Measurements from ENCODE around the gene CD8A.
"Not testable (repeated sequence)": the region's sequence is repeated elsewhere in the genome, so short reads cannot be mapped to it uniquely, and the experiment has no call there.

The CD8A gene

GRCh38 chr2:86775338-86775737 is 15.4 kb downstream of the CD8A start:
- DNase-seq, result no peak

- DNase-seq, result no peak
These were observed 15.9 kb downstream of the CD8A start for GRCh38 chr2:86774862-86775261.

- DNase-seq, result no peak
These were observed 18.1 kb downstream of the CD8A start for GRCh38 chr2:86772611-86773010.

DNA sequence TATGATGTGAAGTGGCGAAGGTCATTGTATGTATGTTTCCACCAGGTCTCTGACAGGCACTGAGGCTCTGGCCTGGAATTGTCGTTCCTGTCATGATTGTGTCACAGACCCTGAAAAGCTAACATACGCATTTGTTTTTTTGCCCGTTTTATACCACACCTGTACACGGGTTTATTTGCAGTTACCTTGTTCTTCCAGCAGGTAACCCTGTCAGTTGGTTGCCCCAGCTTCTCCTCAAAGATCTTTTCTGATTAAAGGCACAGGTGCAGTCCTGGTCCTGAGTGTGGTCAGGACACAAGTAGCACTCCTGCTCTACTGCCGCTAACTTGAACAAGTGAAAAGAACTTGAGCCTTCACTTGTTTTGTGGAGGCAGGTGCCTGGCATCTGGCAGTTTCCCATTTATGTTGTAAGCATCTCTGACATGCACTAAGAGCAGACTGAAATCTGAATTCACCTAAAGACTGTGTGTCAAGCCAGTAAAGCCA is 19.9 kb downstream of the CD8A start:
- no peak for DNase-seq

- no peak for DNase-seq
These were observed 20.9 kb downstream of the CD8A start for GRCh38 chr2:86769838-86770237.

DNA sequence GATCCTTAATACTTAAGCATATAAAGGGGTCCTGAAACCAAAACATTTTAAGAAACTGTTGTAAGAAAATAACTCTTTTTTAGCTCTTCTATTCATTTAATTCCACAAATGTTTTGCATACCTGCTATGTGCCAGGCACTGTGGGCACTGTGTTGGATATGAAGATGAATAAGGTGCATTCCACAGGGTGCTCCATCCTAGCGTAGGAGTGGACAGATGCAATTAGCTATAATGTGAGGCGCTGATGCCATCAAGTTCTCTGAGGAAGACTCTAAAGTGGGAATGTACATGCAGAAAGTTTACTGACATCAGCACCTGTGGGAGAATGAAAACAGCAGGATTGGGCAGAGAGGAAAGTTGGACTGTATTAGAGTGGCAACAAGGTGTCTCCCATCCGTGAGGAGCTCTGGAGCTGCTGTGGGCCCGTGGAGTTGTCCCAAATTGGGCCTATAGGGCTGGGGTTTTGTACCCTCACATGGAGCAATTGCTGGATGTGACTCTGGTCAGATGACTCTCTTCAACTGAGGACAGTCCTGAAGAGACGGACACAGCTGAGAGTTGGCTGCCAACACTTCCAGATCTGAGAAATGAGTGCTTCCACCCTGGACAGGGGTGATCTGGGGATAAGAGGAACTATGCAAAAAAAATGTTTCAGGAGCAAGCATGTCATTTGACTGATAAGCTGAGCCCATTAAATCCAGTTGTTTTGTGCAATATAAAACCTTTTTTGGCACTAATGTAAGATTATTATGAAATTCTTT is 22.3 kb downstream of the CD8A start:
- DNase-seq, result no peak

- DNase-seq, result no peak
These were observed 25.4 kb downstream of the CD8A start for GRCh38 chr2:86765310-86765695.

DNA sequence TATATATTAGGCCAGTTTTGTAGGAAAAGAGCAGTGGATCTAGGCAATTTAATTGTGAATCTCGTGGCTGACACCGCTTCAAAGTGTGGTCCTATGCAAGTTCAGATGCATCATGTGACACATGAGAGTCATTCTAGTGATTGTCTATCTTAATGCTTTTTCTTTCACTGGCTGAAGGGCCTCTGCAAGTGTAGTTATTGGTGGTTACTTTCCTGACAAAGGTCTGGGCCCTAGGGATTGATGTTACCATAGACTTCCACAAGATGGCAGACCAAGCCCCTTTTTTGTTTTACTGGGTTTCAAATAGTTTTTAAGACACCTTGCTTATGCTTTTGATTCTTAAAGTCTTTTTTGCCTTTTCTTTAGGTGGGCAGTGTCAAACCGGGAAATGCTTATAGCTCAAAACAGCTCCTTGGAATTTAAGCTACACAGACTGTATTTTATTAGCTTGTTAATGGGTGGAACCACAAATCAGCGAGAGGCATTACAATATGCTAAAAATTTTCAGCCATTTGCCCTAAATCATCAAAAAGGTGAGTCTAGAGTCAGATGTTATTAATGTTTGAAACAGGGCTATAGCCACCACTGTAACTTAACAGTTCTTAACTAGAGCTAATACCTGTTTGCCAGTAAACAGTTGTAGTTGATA is 25.9 kb downstream of the CD8A start:
- DNase-seq, result no peak

GRCh38 chr2:86760371-86760770 is 30.3 kb downstream of the CD8A start:
- DNase-seq, result no peak

- DNase-seq, result no peak
These were observed 32.3 kb downstream of the CD8A start for GRCh38 chr2:86758405-86758804.

GRCh38 chr2:86753606-86754005 is 37.1 kb downstream of the CD8A start:
- DNase-seq, result no peak

DNA sequence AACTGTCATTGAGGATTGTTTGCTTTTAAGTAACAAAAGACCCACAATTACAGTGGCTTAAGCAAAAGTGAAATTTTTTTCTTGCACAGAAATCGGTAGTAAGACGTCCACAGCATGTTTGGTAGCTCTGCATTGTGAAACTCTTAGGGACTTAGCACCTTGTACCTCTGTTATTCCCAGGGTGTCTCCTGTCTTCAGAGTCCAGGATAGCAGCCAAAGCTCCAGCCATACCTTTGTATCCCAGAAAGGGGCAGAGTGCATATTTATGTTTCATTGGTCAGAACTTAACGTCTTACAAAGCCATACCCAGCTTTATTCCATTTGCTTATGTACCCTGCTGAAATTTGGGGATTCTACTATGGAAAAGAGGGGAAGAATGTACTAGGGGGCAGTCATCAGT is 37.8 kb downstream of the CD8A start:
- DNase-seq, result no peak

DNA sequence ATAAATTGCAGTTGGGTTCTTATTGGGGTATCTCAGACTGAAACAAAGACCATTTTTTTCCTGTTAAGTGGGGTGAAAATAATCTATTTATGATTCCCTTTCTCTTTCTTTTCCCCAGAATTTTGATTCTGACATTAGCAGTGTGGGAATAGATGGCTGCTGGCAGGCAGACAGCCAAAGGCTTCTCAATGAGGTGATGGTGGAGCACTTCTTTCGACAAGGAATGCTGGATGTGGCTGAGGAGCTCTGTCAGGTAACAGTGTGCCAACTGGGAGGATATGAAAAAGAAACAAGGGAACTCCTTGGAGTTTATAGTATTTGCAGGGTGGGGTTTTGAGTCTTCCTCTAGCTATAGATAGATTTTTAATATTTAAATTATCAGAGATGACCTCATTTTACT is 38.9 kb downstream of the CD8A start:
- no peak for DNase-seq

GRCh38 chr2:86750240-86750839 is 40.4 kb downstream of the CD8A start:
- DNase-seq, result no peak

GRCh38 chr2:86747711-86748639 is 42.7 kb downstream of the CD8A start:
- DNase-seq, result no peak

GRCh38 chr2:86746939-86747338 is 43.8 kb downstream of the CD8A start:
- no peak for DNase-seq

DNA sequence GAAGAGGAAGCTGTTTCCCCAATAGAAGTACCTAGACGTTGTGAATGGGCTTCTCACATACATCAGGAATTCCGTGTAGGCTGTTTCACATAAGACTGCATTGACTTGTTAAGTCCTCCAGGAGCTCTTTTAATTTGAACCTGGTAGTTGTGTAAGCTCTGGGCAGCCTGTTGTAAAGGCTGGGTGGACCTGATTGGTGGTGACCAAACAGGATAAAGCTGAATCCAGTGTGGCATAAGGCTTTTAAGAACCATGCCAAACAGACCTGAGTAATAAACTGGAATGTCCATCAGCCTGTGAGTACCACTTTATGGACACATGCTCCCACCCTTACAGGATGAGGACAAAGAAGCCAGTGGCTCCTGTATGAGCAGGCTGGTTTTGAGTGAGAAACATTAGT is 46.6 kb downstream of the CD8A start:
- no peak for DNase-seq

- not testable (repeated sequence) for DNase-seq
These were observed 48.7 kb downstream of the CD8A start for GRCh38 chr2:86741889-86742498.

- DNase-seq, result not testable (repeated sequence)
These were observed 50.8 kb downstream of the CD8A start for GRCh38 chr2:86739889-86740288.

DNA sequence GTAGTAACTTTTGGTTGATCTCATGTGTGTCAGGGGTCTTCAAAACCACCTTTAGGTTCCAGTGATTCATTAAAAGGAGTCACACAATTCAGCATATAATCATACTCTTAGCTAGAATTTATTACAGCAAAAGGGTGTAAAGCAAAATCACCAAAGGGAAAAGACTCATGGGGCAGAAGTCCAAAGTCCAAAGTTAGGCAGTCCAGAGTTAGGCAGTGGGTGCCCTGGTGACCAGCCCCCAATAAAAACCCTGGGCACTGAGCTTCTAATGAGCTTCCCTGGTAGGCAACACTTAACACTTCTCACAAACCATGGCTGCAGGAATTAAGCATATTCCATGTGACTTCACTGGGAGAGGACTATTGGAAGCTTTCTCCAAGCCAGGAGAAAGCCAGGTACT is 51.2 kb downstream of the CD8A start:
- not testable (repeated sequence) for DNase-seq

DNA sequence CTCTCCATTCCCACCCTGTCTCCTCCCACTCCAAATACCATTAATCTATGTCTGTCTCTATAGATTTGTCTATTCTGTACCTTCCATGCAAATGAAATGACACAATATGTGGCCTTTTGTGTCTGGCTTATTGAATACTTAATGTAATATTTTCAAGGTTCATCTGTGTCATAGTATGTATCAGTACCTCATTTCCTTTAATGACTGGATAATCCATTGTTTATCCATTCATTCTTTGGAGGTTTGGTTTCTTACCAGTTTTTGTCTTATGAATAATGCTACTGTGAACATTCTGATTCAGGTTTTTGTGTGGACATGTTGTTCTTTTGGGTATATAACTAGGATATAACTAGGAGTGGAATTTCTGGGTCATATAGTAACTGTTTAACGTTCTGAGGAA is 55.8 kb downstream of the CD8A start:
- DNase-seq, result not testable (repeated sequence)

Data from activated CD4-positive, CD25-positive, alpha-beta regulatory T cell (primary cell).